SH-SY5Y (cell line): ENCODE data around the gene PAK1.

Experiments
- GATA2 ChIP-seq: IDR thresholded peaks from 2 replicates; pipeline ENCODE4 v1.6.1; 2011; ENCODE audit warnings: mild to moderate bottlenecking, low read depth, low read length
- GATA3 ChIP-seq: IDR thresholded peaks from 2 replicates; pipeline ENCODE4 v1.6.1; 2011; ENCODE audit warnings: low read depth, mild to moderate bottlenecking, low read length, moderate library complexity

GRCh38 chr11:77303328-77303727, 170.6 kb downstream of the PAK1 start:
- TF ChIP-seq GATA2 = no peak
- no peak for TF ChIP-seq GATA3
